Measurements from ENCODE around the gene PAQR9.

The PAQR9 gene

DNA sequence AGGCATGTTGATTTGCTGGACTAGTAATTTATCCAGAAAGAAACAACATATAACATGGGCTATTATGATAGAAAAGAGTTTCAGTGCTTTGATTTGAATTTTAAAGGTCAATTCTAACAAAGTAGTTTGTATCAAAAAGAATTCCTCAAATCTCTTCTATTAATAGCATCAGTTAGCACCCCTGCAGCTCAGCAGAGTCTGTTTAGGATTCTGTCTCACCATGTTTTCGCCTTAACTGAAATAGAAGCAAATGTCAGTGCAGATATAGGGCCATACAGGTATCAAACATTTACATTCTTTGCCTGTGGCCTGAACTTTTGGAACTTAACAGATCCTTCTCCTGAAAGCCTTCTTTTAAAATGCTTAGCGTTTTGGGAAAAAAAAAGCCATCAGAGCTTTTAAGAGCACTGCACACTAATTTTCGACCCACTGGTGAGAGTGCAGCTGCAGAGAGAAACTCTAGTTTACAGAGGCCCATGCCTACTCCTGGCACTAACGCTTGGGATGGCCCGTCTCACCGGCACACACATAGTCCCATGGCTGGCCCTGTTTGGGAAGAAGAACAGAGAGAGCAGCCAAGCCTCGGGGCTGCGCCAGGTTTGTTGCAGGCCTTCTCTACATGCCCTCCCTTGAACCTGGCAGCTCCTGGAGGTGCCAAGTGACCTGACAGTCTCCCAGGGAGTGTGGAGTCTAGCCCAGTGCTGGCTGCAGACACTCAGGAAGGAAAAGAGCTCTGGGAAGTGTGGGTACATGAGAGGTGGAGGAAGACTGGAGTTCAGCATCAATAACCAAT is 9.9 kb upstream of the PAQR9 start:
- Histone ChIP-seq H3K9me2 (ENCODE audit: low read depth, low read length) (no peaks in the 10 kb centered on the region), H3K9me3 (ENCODE audit: low read length) (no peaks in the 10 kb centered on the region), H4K20me1 (ENCODE audit: insufficient read depth, low read length) (no peaks in the 10 kb centered on the region), H3K27ac (ENCODE audit: low read depth, low read length, poor library complexity, severe bottlenecking) (no peak overlapping the region), H3K27me3 (ENCODE audit: insufficient read depth, low read length) (peaks cover 3% of the 10 kb centered on the region; the same call in 1 of the 2 replicates), H2AFZ (ENCODE audit: low read length) (no peak overlapping the region), H3K4me2 (ENCODE audit: low read length) (no peak overlapping the region), H3K79me2 (ENCODE audit: insufficient read depth, low read length) (no peaks in the 10 kb centered on the region), H3K9ac (ENCODE audit: low read length) (no peak overlapping the region), H3K4me3 (ENCODE audit: low read depth, low read length, poor library complexity, severe bottlenecking) (no peak overlapping the region), H3F3A (ENCODE audit: insufficient read depth, low read length) (no peaks in the 10 kb centered on the region), H3K36me3 (ENCODE audit: insufficient read depth, low read length) (no peaks in the 10 kb centered on the region), H3K4me1 (ENCODE audit: insufficient read depth, low read length, severe bottlenecking) (no peaks in the 10 kb centered on the region)
- TF ChIP-seq, protein P1, sequence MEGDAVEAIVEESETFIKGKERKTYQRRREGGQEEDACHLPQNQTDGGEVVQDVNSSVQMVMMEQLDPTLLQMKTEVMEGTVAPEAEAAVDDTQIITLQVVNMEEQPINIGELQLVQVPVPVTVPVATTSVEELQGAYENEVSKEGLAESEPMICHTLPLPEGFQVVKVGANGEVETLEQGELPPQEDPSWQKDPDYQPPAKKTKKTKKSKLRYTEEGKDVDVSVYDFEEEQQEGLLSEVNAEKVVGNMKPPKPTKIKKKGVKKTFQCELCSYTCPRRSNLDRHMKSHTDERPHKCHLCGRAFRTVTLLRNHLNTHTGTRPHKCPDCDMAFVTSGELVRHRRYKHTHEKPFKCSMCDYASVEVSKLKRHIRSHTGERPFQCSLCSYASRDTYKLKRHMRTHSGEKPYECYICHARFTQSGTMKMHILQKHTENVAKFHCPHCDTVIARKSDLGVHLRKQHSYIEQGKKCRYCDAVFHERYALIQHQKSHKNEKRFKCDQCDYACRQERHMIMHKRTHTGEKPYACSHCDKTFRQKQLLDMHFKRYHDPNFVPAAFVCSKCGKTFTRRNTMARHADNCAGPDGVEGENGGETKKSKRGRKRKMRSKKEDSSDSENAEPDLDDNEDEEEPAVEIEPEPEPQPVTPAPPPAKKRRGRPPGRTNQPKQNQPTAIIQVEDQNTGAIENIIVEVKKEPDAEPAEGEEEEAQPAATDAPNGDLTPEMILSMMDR (IDR thresholded peaks at IDR 0.05; ENCODE audit: low read length) = no peak
- TF ChIP-seq EZH2 (IDR thresholded peaks at IDR 0.05; ENCODE audit: borderline replicate concordance, low read length) = no peak

- Histone ChIP-seq H2AFZ (ENCODE audit: low read length) (no peak overlapping the region), H3K9ac (ENCODE audit: low read length) (no peak overlapping the region), H3K9me3 (ENCODE audit: low read length) (no peaks in the 10 kb centered on the region), H3K9me2 (ENCODE audit: low read depth, low read length) (no peaks in the 10 kb centered on the region), H4K20me1 (ENCODE audit: insufficient read depth, low read length) (no peaks in the 10 kb centered on the region), H3K36me3 (ENCODE audit: insufficient read depth, low read length) (no peaks in the 10 kb centered on the region), H3K27me3 (ENCODE audit: insufficient read depth, low read length) (peaks cover 3% of the 10 kb centered on the region; the same call in 1 of the 2 replicates), H3K4me2 (ENCODE audit: low read length) (no peak overlapping the region), H3F3A (ENCODE audit: insufficient read depth, low read length) (no peaks in the 10 kb centered on the region), H3K4me1 (ENCODE audit: insufficient read depth, low read length, severe bottlenecking) (no peaks in the 10 kb centered on the region), H3K4me3 (ENCODE audit: low read depth, low read length, poor library complexity, severe bottlenecking) (no peak overlapping the region), H3K27ac (ENCODE audit: low read depth, low read length, poor library complexity, severe bottlenecking) (no peak overlapping the region), H3K79me2 (ENCODE audit: insufficient read depth, low read length) (no peaks in the 10 kb centered on the region)
- no peak for TF ChIP-seq EZH2 (IDR thresholded peaks at IDR 0.05; ENCODE audit: borderline replicate concordance, low read length)
- TF ChIP-seq, protein P1 (IDR thresholded peaks at IDR 0.05; ENCODE audit: low read length) = no peak
Observed at GRCh38 chr3:142972092-142972753, 8.7 kb upstream of the PAQR9 start.

GRCh38 chr3:142971431-142971830 is 8.0 kb upstream of the PAQR9 start:
- Histone ChIP-seq H3F3A (ENCODE audit: insufficient read depth, low read length) (no peaks in the 10 kb centered on the region), H3K4me1 (ENCODE audit: insufficient read depth, low read length, severe bottlenecking) (no peaks in the 10 kb centered on the region), H3K4me3 (ENCODE audit: low read depth, low read length, poor library complexity, severe bottlenecking) (no peak overlapping the region), H3K36me3 (ENCODE audit: insufficient read depth, low read length) (no peaks in the 10 kb centered on the region), H3K79me2 (ENCODE audit: insufficient read depth, low read length) (no peaks in the 10 kb centered on the region), H3K9ac (ENCODE audit: low read length) (no peak overlapping the region), H3K27me3 (ENCODE audit: insufficient read depth, low read length) (peaks cover 3% of the 10 kb centered on the region; the same call in 1 of the 2 replicates), H4K20me1 (ENCODE audit: insufficient read depth, low read length) (no peaks in the 10 kb centered on the region), H3K4me2 (ENCODE audit: low read length) (no peak overlapping the region), H3K9me3 (ENCODE audit: low read length) (no peaks in the 10 kb centered on the region), H3K27ac (ENCODE audit: low read depth, low read length, poor library complexity, severe bottlenecking) (no peak overlapping the region), H3K9me2 (ENCODE audit: low read depth, low read length) (no peaks in the 10 kb centered on the region), H2AFZ (ENCODE audit: low read length) (no peak overlapping the region)
- TF ChIP-seq, protein P1 (IDR thresholded peaks at IDR 0.05; ENCODE audit: low read length) = no peak
- TF ChIP-seq EZH2 (IDR thresholded peaks at IDR 0.05; ENCODE audit: borderline replicate concordance, low read length) = no peak
